GM23248 (cell line): Measurements from ENCODE around the gene PCSK9.

Experiments used
- EZH2 ChIP-seq: fragments of 200-600 bp; sonication (generic); IDR thresholded peaks from 2 replicates; pipeline ENCODE4 v1.6.1; 2018; ENCODE audit warnings: antibody characterized with exemption, mild to moderate bottlenecking; ENCODE audit not compliant: insufficient read depth, poor library complexity, severe bottlenecking
- EZH2phosphoT487 ChIP-seq: fragments of 200-600 bp; sonication (generic); IDR thresholded peaks from 2 replicates; pipeline ENCODE4 v1.6.1; 2018; ENCODE audit warnings: antibody characterized with exemption, moderate library complexity, mild to moderate bottlenecking, low read depth; ENCODE audit not compliant: insufficient read depth

DNA sequence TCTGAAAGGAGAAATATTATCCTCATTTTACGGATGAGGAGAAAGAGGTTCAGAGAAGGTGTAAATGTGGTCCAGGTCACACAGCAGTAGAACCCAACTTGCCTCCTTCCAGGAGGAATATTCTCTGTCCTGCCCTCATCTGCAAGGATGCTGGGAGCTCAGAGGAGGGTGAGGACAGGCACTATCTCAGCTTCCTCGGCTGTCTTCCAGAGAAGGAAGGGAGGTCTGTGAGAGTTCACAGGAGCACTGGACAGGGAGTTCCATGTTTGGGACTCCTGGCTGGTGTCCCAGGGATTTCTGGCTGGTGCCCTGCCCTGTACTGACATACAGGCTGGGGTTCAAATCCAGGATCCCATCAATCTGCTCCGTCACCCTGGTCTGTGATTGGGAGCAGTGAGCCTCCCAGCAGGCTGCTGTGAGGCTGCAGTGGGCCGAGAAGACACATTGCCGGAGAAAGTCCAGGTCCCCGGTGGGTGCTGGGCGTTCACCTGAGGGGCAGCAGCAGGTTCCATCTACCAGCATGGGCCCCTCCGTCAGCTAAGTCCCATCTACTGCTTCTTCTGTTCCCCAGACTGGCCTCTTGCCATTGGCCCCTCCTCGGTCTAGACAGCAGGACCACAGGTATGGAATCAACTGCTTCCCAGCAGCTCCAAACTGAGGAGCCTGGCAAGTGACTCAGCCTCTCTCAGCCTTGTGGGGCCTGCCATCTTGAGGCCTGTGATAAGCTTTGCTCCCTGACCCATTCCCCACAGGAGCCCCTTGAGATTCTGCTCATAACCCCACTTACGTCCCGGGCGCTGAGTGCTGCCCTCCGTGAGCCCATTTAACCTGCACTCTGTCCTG lies 49.2 kb upstream of the PCSK9 start:
- TF ChIP-seq EZH2, result no peak
- TF ChIP-seq EZH2phosphoT487, result no peak
